G401 (cell line): ENCODE data around the gene PHYKPL. TPM values are rescaled to one million over a fixed set of nuclear protein-coding genes. Genes with fewer than 3 reads are reported as not detected.
"Not testable (repeated sequence)": the region's sequence is repeated elsewhere in the genome, so short reads cannot be mapped to it uniquely, and the experiment has no call there.

Experiments
- DNase-seq: peaks from one replicate; pipeline ENCODE4 v3.0.0-alpha.2; 2015; ENCODE audit warnings: low spot score
- in situ Hi-C: cut with HindIII; loops from 2 replicates; pipeline ENCODE4 v1.10.0; 2016; ENCODE audit warnings: low sequenced_read_pairs, mixed read lengths
- total RNA-seq: library from RNA; depleted of rRNA; stranded (reverse); fragments of >200 nt; shearing (Covaris generic); gene quantifications from 2 replicates; pipeline ENCODE4 v1.2.3, GENCODE V29; 2014

The PHYKPL gene
- total RNA-seq, 1 experiment from 2014 or later: 26.6 TPM

- in situ Hi-C loops: no loop called here
- DNase-seq: no peak
Observed at GRCh38 chr5:178267245-178267644, 34.6 kb upstream of the PHYKPL start.

- in situ Hi-C loops: no loop called here
- DNase-seq: no peak
Observed at GRCh38 chr5:178266581-178266980, 34.0 kb upstream of the PHYKPL start.

GRCh38 chr5:178265746-178266145 lies 33.1 kb upstream of the PHYKPL start:
- in situ Hi-C loops: no loop called here
- DNase-seq: no peak

- DNase-seq: no peak
- in situ Hi-C loops: no loop called here
Observed at GRCh38 chr5:178264044-178264443, 31.4 kb upstream of the PHYKPL start.

- DNase-seq: no peak
- in situ Hi-C loops: no loop called here
Observed at GRCh38 chr5:178261666-178262600, 29.3 kb upstream of the PHYKPL start.

- DNase-seq: no peak
- in situ Hi-C loops: no loop called here
Observed at GRCh38 chr5:178259623-178260536, 27.3 kb upstream of the PHYKPL start.

GRCh38 chr5:178257650-178258049 lies 25.0 kb upstream of the PHYKPL start:
- DNase-seq: no peak
- in situ Hi-C loops: no loop called here

- in situ Hi-C loops: no loop called here
- DNase-seq: no peak
Observed at GRCh38 chr5:178256746-178257145, 24.1 kb upstream of the PHYKPL start.

GRCh38 chr5:178253632-178254031 lies 21.0 kb upstream of the PHYKPL start:
- DNase-seq, in situ Hi-C loops: not testable (repeated sequence)

GRCh38 chr5:178252258-178252657 lies 19.7 kb upstream of the PHYKPL start:
- DNase-seq: no peak
- in situ Hi-C loops: no loop called here

- in situ Hi-C loops: no loop called here
- DNase-seq: no peak
Observed at GRCh38 chr5:178250263-178250662, 17.7 kb upstream of the PHYKPL start.

GRCh38 chr5:178249191-178249989 lies 16.8 kb upstream of the PHYKPL start:
- no peak for DNase-seq
- in situ Hi-C loops: no loop called here

- DNase-seq: no peak
- in situ Hi-C loops: no loop called here
Observed at GRCh38 chr5:178248750-178249149, 16.1 kb upstream of the PHYKPL start.

GRCh38 chr5:178247481-178248456 lies 15.2 kb upstream of the PHYKPL start:
- no peak for DNase-seq
- in situ Hi-C loops: no loop called here

GRCh38 chr5:178246624-178247279 lies 14.2 kb upstream of the PHYKPL start:
- in situ Hi-C loops: no loop called here
- no peak for DNase-seq

- in situ Hi-C loops: no loop called here
- no peak for DNase-seq
Observed at GRCh38 chr5:178245389-178245788, 12.8 kb upstream of the PHYKPL start.

GRCh38 chr5:178244576-178244975 lies 12.0 kb upstream of the PHYKPL start:
- DNase-seq: no peak
- in situ Hi-C loops: no loop called here

- in situ Hi-C loops: no loop called here
- no peak for DNase-seq
Observed at GRCh38 chr5:178242416-178242815, 9.8 kb upstream of the PHYKPL start.
